BE2C (cell line): ENCODE data around the gene MRPL58.
"Not testable (repeated sequence)": the region's sequence is repeated elsewhere in the genome, so short reads cannot be mapped to it uniquely, and the experiment has no call there.

Experiments
- DNase-seq: peaks from one replicate; pipeline ENCODE4 v3.0.0-alpha.2; 2020
- H3K27me3 ChIP-seq: fragments of 250-450 bp; sonication (Bioruptor Pico); 2 replicates; pipeline ENCODE4 v1.5.1; 2020; ENCODE audit warnings: mild to moderate bottlenecking
- H3K36me3 ChIP-seq: fragments of 250-450 bp; sonication (Bioruptor Pico); 2 replicates; pipeline ENCODE4 v1.5.1; 2020; ENCODE audit warnings: mild to moderate bottlenecking
- H3K4me1 ChIP-seq: fragments of 250-450 bp; sonication (Bioruptor Pico); 2 replicates; pipeline ENCODE4 v1.5.1; 2020
- H3K4me3 ChIP-seq: 2 replicates; pipeline ENCODE4 v1.5.1; 2011; ENCODE audit warnings: low read depth, low read length
- H3K9me3 ChIP-seq: fragments of 250-450 bp; sonication (Bioruptor Pico); 2 replicates; pipeline ENCODE4 v1.5.1; 2020
- CTCF ChIP-seq: IDR thresholded peaks from 2 replicates; pipeline ENCODE4 v1.5.1; 2012; ENCODE audit warnings: mild to moderate bottlenecking, low read depth, low read length

MRPL58 gene

GRCh38 chr17:74981979-74982662 lies 30.3 kb upstream of the MRPL58 start:
- H3K27me3 ChIP-seq: no peaks in the 10 kb centered on the region
- peak; percentile 10; the same call in 1 of the 2 replicates for TF ChIP-seq CTCF
- DNase-seq: peak; percentile 94
- H3K4me1 ChIP-seq: no peaks in the 10 kb centered on the region
- no peaks in the 10 kb centered on the region for H3K36me3 ChIP-seq
- H3K9me3 ChIP-seq: no peaks in the 10 kb centered on the region
- H3K4me3 ChIP-seq: peak overlapping the region; percentile 87

- H3K9me3 ChIP-seq, DNase-seq, H3K4me1 ChIP-seq, H3K27me3 ChIP-seq, H3K36me3 ChIP-seq: not testable (repeated sequence)
- peak overlapping the region; percentile 87 for H3K4me3 ChIP-seq
Measured at GRCh38 chr17:74982663-74983313, 29.7 kb upstream of the MRPL58 start.

- Histone ChIP-seq H3K36me3 (no peaks in the 10 kb centered on the region), H3K4me3 (no peak overlapping the region), H3K4me1 (peaks cover 7% of the 10 kb centered on the region), H3K27me3 (no peaks in the 10 kb centered on the region), H3K9me3 (no peaks in the 10 kb centered on the region)
- no peak for DNase-seq
- no peak for TF ChIP-seq CTCF
Measured at GRCh38 chr17:74986206-74986576, 26.3 kb upstream of the MRPL58 start.

GRCh38 chr17:74987418-74987908 lies 25.0 kb upstream of the MRPL58 start, which contains the start of gene CDR2L:
Gene CDR2L (plus strand): TSS chr17:74987632. CDS start chr17:74988044, 412 bp downstream.
- peak; percentile 99 for DNase-seq
- Histone ChIP-seq H3K27me3 (no peaks in the 10 kb centered on the region), H3K9me3 (no peaks in the 10 kb centered on the region), H3K4me1 (peaks cover 7% of the 10 kb centered on the region), H3K4me3 (peak within 1 kb of the TSS; percentile 87), H3K36me3 (no peaks in the 10 kb centered on the region)
- TF ChIP-seq CTCF: no peak

- DNase-seq: peak; percentile 76
- peak overlapping the region; percentile 87 for H3K4me3 ChIP-seq
- TF ChIP-seq CTCF: peak; percentile 33
- H3K4me1 ChIP-seq: peaks cover 7% of the 10 kb centered on the region
- H3K36me3 ChIP-seq: no peaks in the 10 kb centered on the region
- H3K27me3 ChIP-seq: no peaks in the 10 kb centered on the region
- H3K9me3 ChIP-seq: no peaks in the 10 kb centered on the region
Measured at GRCh38 chr17:74987909-74988711, 24.4 kb upstream of the MRPL58 start.

- no peaks in the 10 kb centered on the region for H3K9me3 ChIP-seq
- no peak for DNase-seq
- H3K4me3 ChIP-seq: no peak overlapping the region
- peaks cover 7% of the 10 kb centered on the region for H3K4me1 ChIP-seq
- no peaks in the 10 kb centered on the region for H3K36me3 ChIP-seq
- H3K27me3 ChIP-seq: no peaks in the 10 kb centered on the region
- no peak for TF ChIP-seq CTCF
Measured at GRCh38 chr17:74990581-74991105, 21.8 kb upstream of the MRPL58 start.
